ENCODE measurements around the gene MTUS2. TPM values are rescaled to one million over a fixed set of nuclear protein-coding genes. Genes with fewer than 3 reads are reported as not detected.

The MTUS2 gene
- total RNA-seq, 5 donors from 2014 or later (not counting 1 experiment from before 2014, with no cell fraction given) = 0.05 to 0.28 (median 0.12) TPM

- ChIA-PET CTCF (no interaction called here), POLR2A (no interaction called here)
- 81% methylated on average over 4 of the region's 4 CpGs for WGBS (ENCODE audit: insufficient coverage)
These were observed 285.6 kb downstream of the MTUS2 start for GRCh38 chr13:29105779-29106178.

GRCh38 chr13:29106651-29107050 is 286.5 kb downstream of the MTUS2 start:
- no peak overlapping the region for H3K4me3 ChIP-seq (ENCODE audit: control insufficient read depth in 1 of 2, extremely low read depth in 1 of 2, low read length in 1 of 2)
- ChIA-PET CTCF (no interaction called here), POLR2A (no interaction called here)
- Mint-ChIP-seq H3K4me3 (no peak overlapping the region), H3K36me3 (no peaks in the 10 kb centered on the region), H3K27ac (no peak overlapping the region), H3K4me1 (no peaks in the 10 kb centered on the region), H3K9me3 (no peaks in the 10 kb centered on the region), H3K27me3 (peaks cover 0 to 6% of the 10 kb centered on the region in 2 donors)
- no peaks in the 10 kb centered on the region for H3K4me1 ChIP-seq (ENCODE audit: control insufficient read depth in 1 of 2, extremely low read depth in 1 of 2, insufficient read depth in 2 of 2, low read length in 2 of 2)
- ATAC-seq (replicated peaks in 1 of 4) (no peak), DNase-seq (no peak)
- H3K36me3 ChIP-seq (ENCODE audit: control insufficient read depth in 2 of 2, extremely low read depth in 1 of 2, insufficient read depth in 1 of 2, low read length in 1 of 2) = no peaks in the 10 kb centered on the region
- H3K9me3 ChIP-seq = no peaks in the 10 kb centered on the region
- 0% methylated on average over 1 of the region's 1 CpG for WGBS (ENCODE audit: insufficient coverage)
- H3K27me3 ChIP-seq (replicated peaks in 1 of 2; ENCODE audit: control insufficient read depth in 2 of 2, extremely low read depth in 1 of 2, insufficient read depth in 2 of 2, low read length in 1 of 2) = no peaks in the 10 kb centered on the region
- H3K27ac ChIP-seq (ENCODE audit: low read length) = no peak overlapping the region

More at GRCh38 chr13:29105779-29106178, 285.6 kb downstream of the MTUS2 start:
- no peaks in the 10 kb centered on the region for H3K4me1 ChIP-seq (ENCODE audit: control insufficient read depth in 1 of 2, extremely low read depth in 1 of 2, insufficient read depth in 2 of 2, low read length in 2 of 2)
- H3K9me3 ChIP-seq = no peaks in the 10 kb centered on the region
- DNase-seq = no peak
- H3K4me3 ChIP-seq (ENCODE audit: control insufficient read depth in 1 of 2, extremely low read depth in 1 of 2, low read length in 1 of 2) = no peak overlapping the region
- H3K27ac ChIP-seq (ENCODE audit: low read length) = no peak overlapping the region
- Mint-ChIP-seq H3K4me3 (no peak overlapping the region), H3K27me3 (peaks cover 0 to 6% of the 10 kb centered on the region in 2 donors), H3K36me3 (no peaks in the 10 kb centered on the region), H3K9me3 (no peaks in the 10 kb centered on the region), H3K27ac (no peak overlapping the region), H3K4me1 (peaks cover 0 to 4% (median 0%) of the 10 kb centered on the region in 3 donors)
- no peaks in the 10 kb centered on the region for H3K27me3 ChIP-seq (replicated peaks in 1 of 2; ENCODE audit: control insufficient read depth in 2 of 2, extremely low read depth in 1 of 2, insufficient read depth in 2 of 2, low read length in 1 of 2)
- ATAC-seq (replicated peaks in 1 of 4) = no peak
- no peaks in the 10 kb centered on the region for H3K36me3 ChIP-seq (ENCODE audit: control insufficient read depth in 2 of 2, extremely low read depth in 1 of 2, insufficient read depth in 1 of 2, low read length in 1 of 2)

GRCh38 chr13:29108068-29108786 is 288.1 kb downstream of the MTUS2 start:
- Histone ChIP-seq H3K27me3 (replicated peaks in 1 of 2; ENCODE audit: control insufficient read depth in 2 of 2, extremely low read depth in 1 of 2, insufficient read depth in 2 of 2, low read length in 1 of 2) (no peaks in the 10 kb centered on the region), H3K4me1 (ENCODE audit: control insufficient read depth in 1 of 2, extremely low read depth in 1 of 2, insufficient read depth in 2 of 2, low read length in 2 of 2) (no peaks in the 10 kb centered on the region), H3K9me3 (no peaks in the 10 kb centered on the region), H3K4me3 (ENCODE audit: control insufficient read depth in 1 of 2, extremely low read depth in 1 of 2, low read length in 1 of 2) (no peak overlapping the region), H3K27ac (ENCODE audit: low read length) (no peak overlapping the region), H3K36me3 (ENCODE audit: control insufficient read depth in 2 of 2, extremely low read depth in 1 of 2, insufficient read depth in 1 of 2, low read length in 1 of 2) (no peaks in the 10 kb centered on the region)
- ChIA-PET POLR2A (no interaction called here), CTCF (interaction anchor here in 1 of 2 donors (0.6 kb wide), 1 partner anchor 50 kb away, joined by 3 read pairs; no protein-coding TSS in a partner anchor)
- Mint-ChIP-seq H3K9me3 (no peaks in the 10 kb centered on the region), H3K27ac (no peak overlapping the region), H3K4me1 (no peaks in the 10 kb centered on the region), H3K27me3 (peaks cover 0 to 10% of the 10 kb centered on the region in 2 donors), H3K36me3 (no peaks in the 10 kb centered on the region), H3K4me3 (no peak overlapping the region)
- WGBS (ENCODE audit: insufficient coverage) = no CpG with 5 or more reads among the region's 4 CpGs
- no peak for ATAC-seq (replicated peaks in 1 of 4)
- no peak for DNase-seq

- WGBS (ENCODE audit: insufficient coverage) = no CpG with 5 or more reads among the region's 2 CpGs
- H3K9me3 ChIP-seq = no peaks in the 10 kb centered on the region
- no peaks in the 10 kb centered on the region for H3K9me3 Mint-ChIP-seq
- H3K4me3 ChIP-seq (ENCODE audit: control insufficient read depth in 1 of 2, extremely low read depth in 1 of 2, low read length in 1 of 2) = no peak overlapping the region
- ChIA-PET POLR2A (no interaction called here), CTCF (no interaction called here)
- no peak overlapping the region for H3K27ac Mint-ChIP-seq
- no peak overlapping the region for H3K27ac ChIP-seq (ENCODE audit: low read length)
- no peaks in the 10 kb centered on the region for H3K4me1 Mint-ChIP-seq
- ATAC-seq (replicated peaks in 1 of 4) (no peak), DNase-seq (no peak)
- H3K4me1 ChIP-seq (ENCODE audit: control insufficient read depth in 1 of 2, extremely low read depth in 1 of 2, insufficient read depth in 2 of 2, low read length in 2 of 2) = no peaks in the 10 kb centered on the region
- no peaks in the 10 kb centered on the region for H3K36me3 Mint-ChIP-seq
- H3K27me3 ChIP-seq (replicated peaks in 1 of 2; ENCODE audit: control insufficient read depth in 2 of 2, extremely low read depth in 1 of 2, insufficient read depth in 2 of 2, low read length in 1 of 2) = no peaks in the 10 kb centered on the region
- no peaks in the 10 kb centered on the region for H3K36me3 ChIP-seq (ENCODE audit: control insufficient read depth in 2 of 2, extremely low read depth in 1 of 2, insufficient read depth in 1 of 2, low read length in 1 of 2)
- H3K4me3 Mint-ChIP-seq = no peak overlapping the region
- peaks cover 0 to 11% of the 10 kb centered on the region in 2 donors for H3K27me3 Mint-ChIP-seq
These were observed 289.8 kb downstream of the MTUS2 start for GRCh38 chr13:29109987-29110386.

GRCh38 chr13:29111446-29111845 is 291.3 kb downstream of the MTUS2 start:
- POLR2A ChIA-PET = no interaction called here
- WGBS (ENCODE audit: insufficient coverage) = no CpG with 5 or more reads among the region's 2 CpGs
- CTCF ChIA-PET = no interaction called here

GRCh38 chr13:29115842-29116241 is 295.7 kb downstream of the MTUS2 start:
- no peaks in the 10 kb centered on the region for H3K36me3 ChIP-seq (ENCODE audit: control insufficient read depth in 2 of 2, extremely low read depth in 1 of 2, insufficient read depth in 1 of 2, low read length in 1 of 2)
- H3K4me1 ChIP-seq (ENCODE audit: control insufficient read depth in 1 of 2, extremely low read depth in 1 of 2, insufficient read depth in 2 of 2, low read length in 2 of 2) = no peaks in the 10 kb centered on the region
- ChIA-PET POLR2A (no interaction called here), CTCF (no interaction called here)
- no peaks in the 10 kb centered on the region for H3K36me3 Mint-ChIP-seq
- H3K4me3 Mint-ChIP-seq = no peak overlapping the region
- H3K9me3 Mint-ChIP-seq = no peaks in the 10 kb centered on the region
- WGBS (ENCODE audit: insufficient coverage) = no CpG with 5 or more reads among the region's 1 CpG
- H3K4me1 Mint-ChIP-seq = no peaks in the 10 kb centered on the region
- H3K27ac ChIP-seq (ENCODE audit: low read length) = no peak overlapping the region
- DNase-seq (no peak), ATAC-seq (replicated peaks in 1 of 4) (no peak)
- H3K4me3 ChIP-seq (ENCODE audit: control insufficient read depth in 1 of 2, extremely low read depth in 1 of 2, low read length in 1 of 2) = no peak overlapping the region
- H3K9me3 ChIP-seq = no peaks in the 10 kb centered on the region
- no peak overlapping the region for H3K27ac Mint-ChIP-seq
- peaks cover 0 to 5% of the 10 kb centered on the region in 2 experiments for H3K27me3 ChIP-seq (replicated peaks in 1 of 2; ENCODE audit: control insufficient read depth in 2 of 2, extremely low read depth in 1 of 2, insufficient read depth in 2 of 2, low read length in 1 of 2)
- peaks cover 4 to 5% of the 10 kb centered on the region in 2 donors for H3K27me3 Mint-ChIP-seq

More at GRCh38 chr13:29111446-29111845, 291.3 kb downstream of the MTUS2 start:
- no peaks in the 10 kb centered on the region for H3K27me3 ChIP-seq (replicated peaks in 1 of 2; ENCODE audit: control insufficient read depth in 2 of 2, extremely low read depth in 1 of 2, insufficient read depth in 2 of 2, low read length in 1 of 2)
- no peak overlapping the region for H3K4me3 ChIP-seq (ENCODE audit: control insufficient read depth in 1 of 2, extremely low read depth in 1 of 2, low read length in 1 of 2)
- H3K9me3 Mint-ChIP-seq = no peaks in the 10 kb centered on the region
- H3K27me3 Mint-ChIP-seq = peaks cover 0 to 11% of the 10 kb centered on the region in 2 donors
- H3K4me1 ChIP-seq (ENCODE audit: control insufficient read depth in 1 of 2, extremely low read depth in 1 of 2, insufficient read depth in 2 of 2, low read length in 2 of 2) = no peaks in the 10 kb centered on the region
- ATAC-seq (replicated peaks in 1 of 4) (no peak), DNase-seq (no peak)
- H3K36me3 ChIP-seq (ENCODE audit: control insufficient read depth in 2 of 2, extremely low read depth in 1 of 2, insufficient read depth in 1 of 2, low read length in 1 of 2) = no peaks in the 10 kb centered on the region
- no peak overlapping the region for H3K4me3 Mint-ChIP-seq
- H3K27ac Mint-ChIP-seq = no peak overlapping the region
- H3K4me1 Mint-ChIP-seq = no peaks in the 10 kb centered on the region
- no peak overlapping the region for H3K27ac ChIP-seq (ENCODE audit: low read length)
- no peaks in the 10 kb centered on the region for H3K36me3 Mint-ChIP-seq
- no peaks in the 10 kb centered on the region for H3K9me3 ChIP-seq

Data from T-cell (primary cell).